T-helper 17 cell (primary cell): ENCODE data around the gene PDE6B. TPM values are rescaled to one million over a fixed set of nuclear protein-coding genes. Genes with fewer than 3 reads are reported as not detected.
A peak's percentile ranks its signal among the peaks of the same experiment; 100 is the strongest.

Source experiments
- ATAC-seq: fragments of 150-1000 bp; cut with Tn5 transposase; 2 replicates; pipeline ENCODE4 v1.10.0; 2021; ENCODE audit warnings: mild to moderate bottlenecking, moderate library complexity
- DNase-seq, 3 donors: peaks; one replicate each; pipeline versions ENCODE4 v3.0.0 to v3.0.0-alpha.2; 2020 to 2021
- H3K9me3 ChIP-seq: one replicate; pipeline ENCODE4 v1.7.0; 2013; ENCODE audit warnings: low read length, mild to moderate bottlenecking; ENCODE audit not compliant: control insufficient read depth, poor library complexity, severe bottlenecking
- H3K27ac Mint-ChIP-seq: one replicate; pipeline ENCODE4 v1.8.0; 2022; ENCODE audit warnings: mild to moderate bottlenecking, moderate library complexity, mixed read lengths
- H3K27me3 Mint-ChIP-seq: one replicate; pipeline ENCODE4 v1.8.0; 2022; ENCODE audit warnings: mixed read lengths
- H3K36me3 Mint-ChIP-seq: one replicate; pipeline ENCODE4 v1.8.0; 2022; ENCODE audit warnings: low read depth, mixed read lengths
- H3K4me1 Mint-ChIP-seq: one replicate; pipeline ENCODE4 v1.8.0; 2022; ENCODE audit warnings: mild to moderate bottlenecking, mixed read lengths
- H3K4me3 Mint-ChIP-seq: one replicate; pipeline ENCODE4 v1.8.0; 2022; ENCODE audit warnings: mild to moderate bottlenecking, moderate library complexity, mixed read lengths
- total RNA-seq, 4 donors: library from RNA in 2 of 4; stranded (reverse) in 2 of 4; gene quantifications; one replicate each; pipeline ENCODE4 v1.2.3 and lab custom pipeline; 2022 to 2026

PDE6B gene
- total RNA-seq, 2 donors from 2014 or later = 10.2 to 11.5 TPM

DNA sequence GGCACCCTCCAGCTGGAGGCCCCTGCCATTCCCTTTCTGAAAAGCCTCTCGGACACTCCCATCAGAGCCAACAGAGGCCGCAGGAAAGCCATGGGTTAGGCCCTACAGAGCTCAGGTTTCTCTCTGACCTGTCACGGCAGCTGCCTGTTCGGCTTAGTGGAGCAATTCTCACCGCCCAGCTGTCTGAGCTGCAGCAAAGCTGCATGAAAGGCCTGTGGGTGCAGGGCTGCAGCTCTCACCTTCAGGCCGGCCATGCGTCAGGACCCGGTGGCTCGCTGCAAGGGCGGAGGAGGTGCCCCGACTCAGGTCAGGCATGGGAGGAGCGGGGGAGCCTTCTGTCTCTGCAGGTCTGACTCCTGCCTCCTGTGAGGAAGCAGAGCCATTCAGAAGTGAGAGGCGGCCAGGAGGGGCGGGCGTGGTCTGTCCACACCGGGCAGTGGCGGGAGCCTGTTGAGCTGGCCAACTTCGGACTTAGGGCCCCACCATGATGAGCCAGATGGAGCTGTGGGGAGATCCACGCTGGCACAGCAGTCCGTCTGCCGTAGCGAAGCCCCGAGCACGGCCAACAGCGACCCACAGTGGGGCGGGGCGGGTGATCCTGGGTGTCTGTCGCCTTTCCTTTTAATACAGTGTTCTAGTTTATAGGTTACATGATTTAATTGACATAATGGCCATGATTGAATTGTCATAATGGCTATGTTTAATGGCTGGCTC lies 23.4 kb downstream of the PDE6B start:
- no peak for ATAC-seq

DNA sequence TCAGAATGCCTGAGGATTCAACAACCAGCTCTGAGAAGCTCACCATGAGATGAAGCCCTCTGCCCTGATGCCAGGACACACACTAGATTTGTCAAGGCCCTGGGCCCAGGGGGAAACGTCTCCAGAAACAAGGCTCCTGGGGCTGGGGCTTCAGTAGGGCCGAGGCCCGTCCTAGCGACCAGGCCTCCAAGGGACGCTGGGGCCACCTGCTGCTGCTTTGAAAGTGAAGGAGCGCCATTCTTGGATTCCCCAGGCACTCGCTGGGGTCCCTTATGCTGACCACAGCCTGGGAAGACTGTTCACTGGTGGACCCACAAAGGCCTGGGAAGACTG lies 23.9 kb downstream of the PDE6B start:
- Mint-ChIP-seq H3K4me3 (no peak overlapping the region), H3K4me1 (peaks cover 4% of the 10 kb centered on the region), H3K36me3 (peaks cover 4% of the 10 kb centered on the region), H3K27me3 (peaks cover 13% of the 10 kb centered on the region), H3K27ac (no peak overlapping the region)
- H3K9me3 ChIP-seq = no peaks in the 10 kb centered on the region
- no peak for ATAC-seq
- DNase-seq = no peak

More for the DNA sequence above, 23.4 kb downstream of the PDE6B start:
- Mint-ChIP-seq H3K27me3 (peaks cover 13% of the 10 kb centered on the region), H3K4me3 (no peak overlapping the region), H3K36me3 (peaks cover 4% of the 10 kb centered on the region), H3K4me1 (peaks cover 4% of the 10 kb centered on the region), H3K27ac (no peak overlapping the region)
- H3K9me3 ChIP-seq = no peaks in the 10 kb centered on the region
- no peak for DNase-seq

DNA sequence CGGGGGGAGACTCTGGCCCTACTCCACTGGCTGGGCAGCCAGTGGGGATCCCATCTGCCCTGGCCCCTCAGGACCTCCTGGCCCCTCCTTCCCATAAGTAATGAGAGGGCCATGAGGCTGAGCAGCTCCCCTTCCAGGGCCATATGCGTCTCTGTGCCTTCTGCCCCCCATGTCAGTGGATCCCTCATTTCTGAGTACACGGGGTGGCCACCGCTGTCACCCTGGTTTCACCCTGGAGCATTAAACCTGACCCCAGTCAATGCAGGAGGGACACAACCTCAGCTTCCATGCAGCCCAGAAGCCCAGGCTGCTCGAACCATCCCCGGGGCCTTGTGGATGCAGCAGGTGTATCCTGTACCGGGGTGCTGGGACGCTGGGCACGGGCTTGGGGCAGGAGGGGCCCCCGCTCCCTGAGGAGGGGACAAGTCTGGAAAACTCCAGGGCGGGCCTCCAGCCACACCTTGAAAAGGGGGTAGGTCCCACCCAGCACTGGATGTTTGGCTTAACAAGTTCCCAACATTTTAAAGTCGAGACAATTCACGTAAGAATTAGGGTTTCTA lies 24.5 kb downstream of the PDE6B start:
- Mint-ChIP-seq H3K27ac (no peak overlapping the region), H3K36me3 (peaks cover 4% of the 10 kb centered on the region), H3K4me3 (no peak overlapping the region), H3K4me1 (peaks cover 4% of the 10 kb centered on the region), H3K27me3 (peaks cover 13% of the 10 kb centered on the region)
- no peaks in the 10 kb centered on the region for H3K9me3 ChIP-seq
- no peak for ATAC-seq
- DNase-seq = no peak

DNA sequence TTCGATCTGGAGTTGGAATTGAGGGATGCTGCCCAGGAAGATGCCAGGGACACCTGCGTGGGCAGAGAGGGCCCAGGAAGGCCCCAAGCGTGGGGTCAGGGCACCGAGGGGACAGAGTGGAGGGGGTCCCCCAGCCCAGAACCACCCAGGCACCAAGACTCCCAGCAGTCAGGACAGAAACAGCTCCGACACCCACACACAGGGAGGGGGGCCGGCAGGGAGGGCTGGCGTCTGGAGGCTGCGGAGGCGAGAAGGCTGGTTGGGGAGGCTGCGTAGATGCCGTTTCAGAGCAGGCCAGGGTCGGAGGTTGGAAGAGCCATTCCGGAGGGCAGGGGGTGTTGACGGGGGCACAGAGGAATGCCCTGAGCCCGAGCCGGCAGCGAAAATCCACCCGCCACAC lies 25.1 kb downstream of the PDE6B start:
- no peak for ATAC-seq

DNA sequence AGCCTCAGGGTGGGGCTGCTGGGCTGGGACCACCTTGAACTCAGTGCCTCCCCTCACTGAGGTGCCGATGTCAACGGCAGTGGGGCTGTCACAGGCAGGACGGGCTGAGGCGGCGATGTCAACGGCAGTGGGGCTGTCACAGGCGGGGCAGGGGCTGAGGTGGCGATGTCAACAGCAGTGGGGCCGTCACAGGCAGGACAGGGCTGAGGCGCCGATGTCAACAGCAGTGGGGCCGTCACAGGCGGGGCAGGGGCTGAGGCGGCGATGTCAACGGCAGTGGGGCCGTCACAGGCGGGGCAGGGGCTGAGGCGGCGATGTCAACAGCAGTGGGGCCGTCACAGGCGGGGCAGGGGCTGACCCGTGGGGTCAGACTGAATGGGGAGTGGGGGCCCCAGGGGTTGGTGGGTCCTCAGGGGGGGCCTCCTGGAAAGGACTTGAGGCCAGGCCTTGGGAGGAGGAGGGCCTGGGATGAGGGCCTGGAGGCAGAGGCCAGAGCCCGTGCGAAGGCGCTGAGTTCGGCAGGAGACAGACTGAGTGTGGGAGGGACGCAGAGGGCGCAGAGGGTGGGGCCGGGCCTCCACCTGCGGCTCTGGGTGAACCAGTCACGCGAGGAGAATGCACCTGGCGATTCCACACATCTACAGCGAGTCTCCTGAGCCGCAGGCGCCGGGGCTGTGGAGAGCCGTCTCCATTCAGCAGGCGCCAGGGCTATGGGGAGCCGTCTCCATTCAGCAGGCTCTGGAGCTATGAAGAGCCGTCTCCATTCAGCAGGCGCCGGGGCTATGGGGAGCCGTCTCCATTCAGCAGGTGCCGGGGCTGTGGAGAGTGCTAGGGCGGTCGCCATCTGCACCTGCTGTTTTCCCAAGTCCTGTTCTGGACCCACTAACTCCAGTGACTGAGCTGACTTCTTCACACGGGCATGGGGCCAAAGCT lies 25.8 kb downstream of the PDE6B start:
- H3K27ac Mint-ChIP-seq = no peak overlapping the region

More for the DNA sequence above, 25.1 kb downstream of the PDE6B start:
- Mint-ChIP-seq H3K4me3 (no peak overlapping the region), H3K27ac (no peak overlapping the region), H3K4me1 (peaks cover 4% of the 10 kb centered on the region), H3K36me3 (peaks cover 4% of the 10 kb centered on the region), H3K27me3 (peaks cover 13% of the 10 kb centered on the region)
- no peak for DNase-seq
- H3K9me3 ChIP-seq = no peaks in the 10 kb centered on the region

DNA sequence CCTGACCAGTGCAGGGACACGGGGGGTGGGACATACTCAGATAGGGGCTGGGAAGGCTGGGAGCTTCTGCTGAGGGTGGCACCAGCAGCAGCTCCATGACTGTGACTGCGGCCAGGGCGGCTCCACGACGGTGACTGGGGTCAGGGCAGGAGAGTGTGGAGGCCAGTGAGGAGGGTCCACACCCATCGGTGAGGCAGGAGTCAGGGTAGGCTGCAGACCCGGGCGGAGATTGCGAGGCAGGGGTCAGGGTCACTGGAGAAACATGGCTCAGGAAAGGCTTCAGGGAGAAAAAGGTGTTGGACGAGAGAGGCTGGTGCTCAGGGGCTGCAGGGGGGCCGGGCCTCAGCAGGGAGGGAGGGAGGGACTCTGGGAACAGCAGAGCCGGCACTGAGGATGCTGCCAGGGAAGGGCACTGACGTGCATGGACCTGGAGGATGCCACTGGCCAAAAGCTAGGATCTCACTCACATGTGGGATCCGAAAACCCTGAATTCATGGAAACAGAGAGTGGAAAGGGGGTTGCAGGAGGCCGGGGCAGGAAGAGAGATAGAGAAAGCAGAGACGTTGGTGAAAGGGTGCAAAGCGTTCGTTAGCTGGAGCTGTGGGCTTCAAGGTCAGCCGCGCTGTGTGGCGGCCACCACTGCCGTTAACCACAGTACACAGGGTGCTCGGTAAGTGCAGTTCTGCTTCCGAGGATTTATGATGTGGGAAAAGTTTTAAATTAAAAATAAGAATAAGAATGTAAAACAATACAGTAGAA lies 26.7 kb downstream of the PDE6B start:
- H3K27me3 Mint-ChIP-seq = no peaks in the 10 kb centered on the region
- H3K36me3 Mint-ChIP-seq = no peaks in the 10 kb centered on the region
- H3K9me3 ChIP-seq = no peaks in the 10 kb centered on the region
- ATAC-seq (no peak), DNase-seq (no peak)
- H3K4me1 Mint-ChIP-seq = no peaks in the 10 kb centered on the region
- no peak overlapping the region for H3K4me3 Mint-ChIP-seq
- H3K27ac Mint-ChIP-seq = no peak overlapping the region

More for the DNA sequence above, 25.8 kb downstream of the PDE6B start:
- Mint-ChIP-seq H3K4me1 (peaks cover 2% of the 10 kb centered on the region), H3K27me3 (peaks cover 8% of the 10 kb centered on the region), H3K36me3 (peaks cover 2% of the 10 kb centered on the region), H3K4me3 (no peak overlapping the region)
- ATAC-seq (no peak), DNase-seq (no peak)
- no peaks in the 10 kb centered on the region for H3K9me3 ChIP-seq

DNA sequence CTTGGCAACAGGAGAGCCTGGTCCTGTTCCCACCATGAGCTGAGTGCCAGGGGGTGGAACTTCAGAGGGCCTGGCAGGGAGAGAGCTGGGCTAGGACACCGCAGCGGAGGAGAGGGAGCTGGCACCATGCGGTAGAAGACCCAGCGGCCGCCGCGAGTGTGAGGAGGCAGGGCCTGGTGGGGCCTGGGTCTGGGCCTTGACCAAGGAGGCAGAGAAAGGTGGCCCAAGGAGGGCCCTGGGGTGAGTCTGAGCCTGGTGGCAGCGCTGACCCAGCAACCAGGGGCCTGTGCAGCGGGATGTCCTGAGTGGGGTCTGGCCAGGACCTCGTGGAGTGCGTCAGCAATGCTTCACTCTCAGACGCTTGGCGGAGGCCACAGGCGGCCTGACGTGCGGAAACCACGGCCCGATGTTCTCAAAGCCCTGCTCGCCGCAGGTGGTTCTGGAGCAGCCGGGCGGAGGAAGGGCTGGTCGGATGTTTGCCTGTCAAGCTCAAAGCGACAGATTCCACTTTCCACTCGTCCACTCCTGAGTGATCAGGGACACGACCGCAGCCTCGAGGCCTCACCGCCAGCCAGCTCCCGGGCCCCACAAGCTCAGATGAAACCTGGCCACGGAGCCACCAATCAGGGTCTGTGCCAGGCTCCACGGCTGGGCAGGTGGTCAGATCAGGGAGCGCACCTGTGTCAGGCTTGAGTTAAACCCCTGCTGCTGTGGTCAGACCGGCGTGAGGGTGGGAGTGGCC lies 27.9 kb downstream of the PDE6B start:
- H3K9me3 ChIP-seq = no peaks in the 10 kb centered on the region
- ATAC-seq = no peak
- Mint-ChIP-seq H3K27ac (peak overlapping the region; percentile 2), H3K27me3 (no peaks in the 10 kb centered on the region), H3K4me1 (no peaks in the 10 kb centered on the region), H3K4me3 (no peak overlapping the region), H3K36me3 (no peaks in the 10 kb centered on the region)
- no peak for DNase-seq

DNA sequence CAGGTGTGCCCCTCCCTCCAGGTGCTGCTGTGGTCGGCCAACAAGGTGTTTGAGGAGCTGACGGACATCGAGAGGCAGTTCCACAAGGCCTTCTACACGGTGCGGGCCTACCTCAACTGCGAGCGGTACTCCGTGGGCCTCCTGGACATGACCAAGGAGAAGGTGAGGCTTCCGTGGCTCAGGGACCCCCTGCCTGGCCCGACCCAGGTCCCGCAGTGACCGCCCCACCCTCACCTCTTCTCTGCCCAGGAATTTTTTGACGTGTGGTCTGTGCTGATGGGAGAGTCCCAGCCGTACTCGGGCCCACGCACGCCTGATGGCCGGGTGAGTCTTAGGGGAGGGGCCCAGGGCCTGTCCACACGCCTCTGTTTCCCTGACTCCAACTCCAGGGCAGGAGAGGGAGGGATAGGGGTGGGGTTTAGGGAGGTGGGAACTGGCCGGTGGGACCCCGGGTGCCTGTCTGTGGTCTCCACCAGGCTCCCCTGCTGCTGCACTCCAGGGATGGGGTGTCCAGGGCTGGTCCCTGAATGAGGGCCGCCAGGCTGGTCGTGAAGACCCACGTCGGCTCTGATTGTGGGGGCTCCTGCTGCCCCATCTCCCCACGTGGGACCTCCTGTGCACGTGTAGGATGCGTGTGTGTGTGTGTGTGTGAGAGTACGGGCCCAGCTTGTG lies 28.6 kb downstream of the PDE6B start:
- ATAC-seq (no peak), DNase-seq (no peak)
- no peaks in the 10 kb centered on the region for H3K9me3 ChIP-seq
- Mint-ChIP-seq H3K27me3 (no peaks in the 10 kb centered on the region), H3K27ac (no peak overlapping the region), H3K4me1 (no peaks in the 10 kb centered on the region), H3K36me3 (no peaks in the 10 kb centered on the region), H3K4me3 (no peak overlapping the region)

DNA sequence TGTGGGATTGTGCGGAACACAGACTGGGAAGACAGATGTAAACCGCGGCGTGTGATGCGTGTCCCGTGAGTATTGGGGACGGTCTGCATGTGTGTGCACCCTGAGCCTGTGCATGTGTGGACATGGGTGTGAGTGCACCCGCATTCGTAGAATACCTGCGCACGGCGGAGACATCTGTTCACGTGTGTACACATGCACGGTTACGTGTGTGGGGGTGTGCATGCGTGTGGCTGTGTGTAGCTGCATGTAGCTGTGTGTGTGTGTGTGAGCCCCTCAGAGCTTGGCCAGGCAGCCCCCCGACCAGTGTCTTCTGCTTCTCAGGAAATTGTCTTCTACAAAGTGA lies 29.1 kb downstream of the PDE6B start:
- Mint-ChIP-seq H3K4me1 (no peaks in the 10 kb centered on the region), H3K27ac (no peak overlapping the region), H3K4me3 (no peak overlapping the region), H3K27me3 (no peaks in the 10 kb centered on the region), H3K36me3 (no peaks in the 10 kb centered on the region)
- no peak for ATAC-seq
- H3K9me3 ChIP-seq = no peaks in the 10 kb centered on the region
- no peak for DNase-seq

DNA sequence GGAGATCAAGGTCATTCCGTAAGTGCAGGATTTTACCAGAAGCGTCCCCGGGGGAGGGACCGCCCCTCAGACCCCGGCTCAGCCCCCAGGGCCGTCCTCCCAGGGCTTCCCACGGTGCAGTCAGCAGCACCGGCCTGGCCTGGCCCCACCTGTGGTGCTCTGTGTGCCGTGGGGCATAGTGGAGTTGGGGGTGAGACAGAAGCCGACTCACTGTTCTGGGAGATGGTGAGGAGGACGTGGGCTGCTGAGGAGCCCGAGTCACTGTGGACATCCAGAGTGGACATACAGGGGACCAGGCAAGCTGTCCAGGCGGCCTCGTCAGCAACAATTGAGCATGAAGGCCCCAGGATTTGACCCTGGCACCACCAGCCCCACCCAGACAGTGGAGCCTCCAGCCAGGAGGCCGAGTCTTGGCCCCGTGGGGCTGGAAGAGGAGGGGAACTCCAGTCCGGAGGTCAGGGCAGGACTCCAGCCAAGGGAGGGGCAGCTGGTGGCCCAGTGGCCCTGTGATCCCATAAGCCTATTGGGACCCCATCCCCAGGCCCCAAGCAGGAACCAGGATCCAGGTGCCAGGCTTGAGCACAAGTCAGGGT lies 29.6 kb downstream of the PDE6B start:
- no peaks in the 10 kb centered on the region for H3K9me3 ChIP-seq
- ATAC-seq (no peak), DNase-seq (no peak)
- no peak overlapping the region for H3K27ac Mint-ChIP-seq
- H3K4me1 Mint-ChIP-seq = no peaks in the 10 kb centered on the region
- H3K4me3 Mint-ChIP-seq = no peak overlapping the region
- no peaks in the 10 kb centered on the region for H3K27me3 Mint-ChIP-seq
- no peaks in the 10 kb centered on the region for H3K36me3 Mint-ChIP-seq

DNA sequence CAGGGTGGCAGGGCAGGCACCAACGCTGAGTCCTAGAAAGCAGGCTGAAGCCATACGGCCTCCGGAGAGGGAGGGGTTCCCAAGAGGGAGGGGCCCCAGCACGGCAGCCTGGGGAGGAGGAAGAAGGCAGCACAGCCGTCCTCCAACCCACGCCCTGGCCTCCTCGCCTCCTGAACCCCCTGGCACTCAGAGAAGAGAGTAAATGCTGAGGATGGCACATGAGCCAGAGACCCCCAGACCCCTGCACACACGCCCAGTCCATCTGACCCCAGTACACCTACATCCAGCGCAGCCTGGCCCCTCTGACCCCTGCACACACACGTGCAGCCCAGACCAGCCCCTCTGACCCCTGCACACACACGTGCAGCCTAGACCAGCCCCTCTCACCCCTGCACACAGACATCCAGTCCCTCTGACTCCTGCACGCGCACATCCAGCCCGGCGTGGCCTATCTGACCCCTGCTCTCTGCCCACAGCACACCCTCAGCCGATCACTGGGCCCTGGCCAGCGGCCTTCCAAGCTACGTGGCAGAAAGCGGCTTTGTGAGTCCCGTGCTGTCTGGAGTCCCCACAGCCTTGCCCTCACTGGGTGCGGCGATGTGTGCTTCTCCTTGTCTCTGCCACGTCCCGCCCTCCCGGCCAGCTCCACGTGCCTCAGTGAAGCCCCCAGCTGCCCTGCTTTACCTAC lies 30.2 kb downstream of the PDE6B start:
- H3K27ac Mint-ChIP-seq = no peak overlapping the region
- H3K4me1 Mint-ChIP-seq = no peaks in the 10 kb centered on the region
- DNase-seq (no peak), ATAC-seq (no peak)
- H3K9me3 ChIP-seq = no peaks in the 10 kb centered on the region
- no peak overlapping the region for H3K4me3 Mint-ChIP-seq
- H3K36me3 Mint-ChIP-seq = no peaks in the 10 kb centered on the region
- no peaks in the 10 kb centered on the region for H3K27me3 Mint-ChIP-seq
